Activated CD4-positive, alpha-beta T cell treated with anti-CD3 and anti-CD28 coated beads for 4 hours (primary cell): ENCODE data around the gene LRRD1.
A peak's percentile ranks its signal among the peaks of the same experiment; 100 is the strongest.
"Not testable (repeated sequence)": the region's sequence is repeated elsewhere in the genome, so short reads cannot be mapped to it uniquely, and the experiment has no call there.

ENCODE experiments used
- DNase-seq, 2 donors: peaks; one replicate each; pipeline ENCODE4 v3.0.0-alpha.2; 2020

LRRD1 gene

DNA sequence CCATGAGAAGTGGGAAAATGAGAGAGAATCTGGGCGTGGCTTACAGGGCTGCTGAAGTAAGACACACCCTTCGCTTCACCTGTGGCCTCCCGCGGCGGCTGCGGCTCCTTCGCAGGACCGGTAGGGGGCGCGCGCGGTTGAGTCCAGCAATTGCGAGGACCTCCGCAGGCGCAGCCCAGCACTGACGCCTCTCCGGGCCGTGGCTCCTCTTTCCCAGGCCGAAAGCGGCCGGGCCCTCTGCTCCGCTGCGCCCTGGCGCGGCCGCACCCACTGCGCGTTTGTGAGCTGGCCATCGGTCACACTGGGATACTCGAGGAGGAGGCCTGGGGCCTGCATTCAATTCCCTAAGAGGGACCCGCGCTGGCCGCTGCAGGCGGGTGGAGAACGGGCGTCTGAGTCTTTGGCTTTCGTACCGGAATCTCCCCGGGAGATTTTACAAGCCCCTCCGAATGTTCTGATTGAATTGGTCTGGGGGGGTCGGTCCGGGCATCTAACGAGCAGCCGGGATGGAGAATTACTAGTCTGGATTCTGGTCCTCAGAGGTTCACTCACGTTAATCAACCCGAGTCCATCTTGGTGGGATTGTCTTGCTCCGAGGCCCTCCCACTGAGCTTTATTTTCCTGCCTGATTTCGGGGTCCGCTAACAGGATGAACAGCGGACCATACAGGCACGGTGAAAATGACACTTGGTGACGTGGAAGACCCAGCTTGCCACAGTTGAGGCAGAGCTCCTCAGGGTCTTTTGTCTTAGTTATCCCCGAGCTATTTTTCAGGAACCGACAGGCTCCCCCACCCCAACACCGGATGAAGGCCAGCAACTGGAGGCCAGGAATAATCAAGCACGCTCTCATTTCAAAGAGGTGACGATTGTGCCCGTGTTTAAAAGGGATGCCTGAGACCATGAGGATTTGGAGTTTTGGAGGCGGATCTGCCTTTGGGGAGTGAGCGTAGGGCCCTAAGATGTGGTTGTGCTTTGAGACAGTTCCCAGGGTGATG, at the start of gene LRRD1:
Gene LRRD1, minus strand, starts transcription at position 215 of the 997 bp plus-strand sequence. CDS start 13,940 bp downstream, outside the sequence.
- DNase-seq: peak; percentile 80 to 90

DNA sequence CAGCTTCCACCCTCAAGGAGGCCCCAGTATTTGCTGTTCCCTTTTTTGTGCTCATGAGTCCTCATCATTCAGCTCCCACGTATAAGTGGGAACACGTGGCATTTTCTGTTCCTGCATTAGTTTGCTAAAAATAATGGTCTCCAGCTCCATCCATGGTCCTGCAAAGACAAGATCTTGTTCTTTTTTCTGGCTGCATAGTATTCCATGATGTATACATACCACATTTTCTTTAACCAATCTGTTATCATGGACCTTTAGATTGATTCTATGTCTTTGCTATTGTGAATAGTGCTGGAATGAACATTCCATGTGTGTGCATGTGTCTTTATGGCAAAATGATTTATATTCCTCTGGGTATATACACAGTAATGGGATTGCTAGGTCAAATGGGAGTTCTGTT, 49.8 kb upstream of the LRRD1 start:
- no peak for DNase-seq

GRCh38 chr7:92228100-92228499, 49.2 kb upstream of the LRRD1 start:
- DNase-seq: no peak

DNA sequence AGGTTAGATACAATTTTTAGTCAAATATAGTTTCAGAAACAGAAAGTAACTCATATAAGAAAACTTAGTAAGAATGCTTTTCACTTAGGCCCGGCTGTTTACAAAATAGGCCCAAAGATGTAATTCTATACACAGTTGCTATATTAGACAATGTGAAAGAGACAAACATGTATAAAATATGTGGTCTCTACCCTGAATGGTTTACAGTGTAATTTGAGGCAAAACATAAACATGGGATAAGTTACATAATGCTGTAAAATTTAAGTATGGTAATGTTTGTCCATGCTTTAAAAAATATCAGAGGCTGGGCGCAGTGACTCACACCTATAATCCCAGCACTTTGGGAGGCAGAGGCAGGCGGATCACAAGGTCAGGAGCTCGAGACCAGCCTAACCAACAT, 48.0 kb upstream of the LRRD1 start:
- DNase-seq: no peak

DNA sequence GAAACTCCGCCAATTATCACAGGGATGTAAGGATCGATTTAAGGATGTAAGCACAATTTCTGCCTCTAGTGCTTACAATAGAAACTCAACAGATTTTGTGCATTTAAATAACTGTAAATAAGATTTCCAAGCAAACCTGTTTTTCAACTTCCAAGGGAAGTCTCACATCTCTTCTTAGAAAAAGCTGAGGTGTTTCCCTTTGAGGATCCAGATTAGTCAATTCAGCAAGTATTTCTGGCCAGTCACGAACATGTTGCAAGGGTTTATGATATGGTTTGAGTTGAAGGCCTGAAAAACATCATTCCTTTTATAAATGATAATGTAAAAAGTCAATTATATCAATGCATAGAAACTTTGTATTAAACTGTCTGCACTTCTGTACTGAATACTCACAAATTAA, 42.8 kb upstream of the LRRD1 start:
- DNase-seq: no peak

- DNase-seq: no peak
Observed at GRCh38 chr7:92206672-92207071, 27.7 kb upstream of the LRRD1 start.

- DNase-seq: no peak
Observed at GRCh38 chr7:92205987-92206386, 27.0 kb upstream of the LRRD1 start.

GRCh38 chr7:92200791-92201190, 21.8 kb upstream of the LRRD1 start:
- no peak for DNase-seq

- no peak for DNase-seq
Observed at GRCh38 chr7:92192326-92192725, 13.4 kb upstream of the LRRD1 start.

GRCh38 chr7:92189246-92189645, 10.3 kb upstream of the LRRD1 start:
- DNase-seq: not testable (repeated sequence)

DNA sequence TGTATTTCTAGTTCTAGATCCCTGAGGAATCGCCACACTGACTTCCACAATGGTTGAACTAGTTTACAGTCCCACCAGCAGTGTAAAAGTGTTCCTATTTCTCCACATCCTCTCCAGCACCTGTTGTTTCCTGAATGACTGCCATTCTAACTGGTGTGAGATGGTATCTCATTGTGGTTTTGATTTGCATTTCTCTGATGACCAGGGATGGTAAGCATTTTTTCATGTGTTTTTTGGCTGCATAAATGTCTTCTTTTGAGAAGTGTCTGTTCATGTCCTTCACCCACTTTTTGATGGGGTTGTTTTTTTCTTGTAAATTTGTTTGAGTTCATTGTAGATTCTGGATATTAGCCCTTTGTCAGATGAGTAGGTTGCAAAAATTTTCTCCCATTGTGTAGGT, 5.4 kb upstream of the LRRD1 start:
- not testable (repeated sequence) for DNase-seq

DNA sequence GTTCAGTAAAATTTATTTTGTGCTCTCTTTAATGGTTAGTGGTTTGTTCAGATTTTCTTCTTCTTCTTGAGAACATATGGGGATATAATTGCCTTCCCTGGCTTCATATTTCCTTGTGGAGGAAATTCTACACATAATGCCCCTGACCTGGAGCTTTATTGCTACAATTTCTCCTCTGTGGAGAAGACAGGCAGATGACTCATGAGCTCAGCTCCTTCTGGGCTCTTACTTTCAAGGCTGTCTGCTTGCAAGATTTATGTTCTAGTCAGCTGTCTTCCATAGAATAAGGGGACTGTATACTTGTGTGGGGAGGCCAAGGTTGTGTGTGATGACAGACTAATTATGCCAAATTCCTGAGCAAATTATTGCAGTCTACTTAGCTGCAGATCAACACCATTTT, 1.6 kb downstream of the LRRD1 start:
- DNase-seq: no peak

DNA sequence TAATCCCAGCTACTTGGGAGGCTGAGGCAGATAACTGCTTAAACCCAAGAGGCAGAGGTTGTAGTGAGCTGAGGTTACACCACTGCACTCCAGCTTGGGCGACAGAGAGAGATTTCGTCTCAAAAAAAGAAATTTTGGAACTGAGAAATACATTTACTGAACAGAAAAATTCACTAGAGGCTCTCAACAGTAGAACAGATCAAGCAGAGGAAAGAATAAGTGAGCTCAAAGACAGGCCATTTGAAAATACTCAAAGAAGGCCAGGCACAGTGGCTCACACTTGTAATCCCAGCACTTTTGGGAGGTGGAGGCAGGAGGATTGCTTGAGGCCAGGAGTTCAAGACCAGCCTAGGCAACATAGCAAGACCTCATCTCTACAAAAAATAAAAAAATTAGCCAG, 9.4 kb downstream of the LRRD1 start:
- DNase-seq: not testable (repeated sequence)

- DNase-seq: no peak
Observed at GRCh38 chr7:92161271-92161670, 17.7 kb downstream of the LRRD1 start.

- DNase-seq: no peak
Observed at GRCh38 chr7:92158660-92159575, 20.0 kb downstream of the LRRD1 start.

DNA sequence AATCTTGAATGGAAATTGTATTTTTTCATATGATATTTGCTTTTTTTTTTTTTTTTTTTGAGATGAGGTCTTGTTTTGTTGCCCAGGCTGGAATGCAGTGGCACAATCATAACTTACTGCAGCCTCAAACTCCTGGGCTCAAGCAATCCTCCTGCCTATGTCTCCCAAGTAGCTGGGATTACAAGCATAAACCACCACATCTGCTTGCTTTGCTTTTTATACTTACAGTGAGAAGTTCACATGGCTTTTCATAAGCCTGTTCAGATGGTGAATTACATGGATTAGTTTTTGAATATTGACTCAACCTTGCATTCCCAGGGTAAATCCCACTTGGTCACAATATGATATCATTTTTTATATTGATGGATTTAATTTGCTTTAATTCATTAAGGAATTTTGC, 22.0 kb downstream of the LRRD1 start:
- no peak for DNase-seq

DNA sequence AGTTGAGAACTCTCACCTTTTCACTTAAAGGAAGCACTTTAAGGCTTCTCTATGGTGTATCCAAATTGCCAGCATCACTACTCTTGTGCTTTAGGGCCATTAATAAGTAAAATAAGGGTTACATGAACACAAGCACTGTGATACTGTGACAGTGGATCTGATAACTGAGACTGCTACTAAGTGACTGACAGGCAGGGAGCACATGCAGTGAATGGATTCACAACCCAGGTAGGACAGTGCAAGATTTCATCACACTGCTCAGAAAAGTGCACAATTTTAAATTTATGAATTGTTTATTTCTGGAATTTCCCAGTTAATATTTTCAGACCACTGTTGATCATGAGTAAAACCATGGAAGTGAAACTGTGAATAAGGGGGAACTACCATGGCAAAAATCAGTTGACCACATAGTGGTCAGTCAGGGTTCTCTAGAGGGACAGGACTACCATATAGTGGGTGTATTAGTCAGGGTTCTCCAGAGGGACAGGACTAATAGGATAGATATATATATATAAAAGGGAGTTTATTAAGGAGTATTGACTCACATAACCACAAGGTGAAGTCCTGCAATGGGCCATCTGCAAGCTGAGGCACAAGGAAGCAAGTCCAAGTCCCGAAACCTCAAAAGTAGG, 23.7 kb downstream of the LRRD1 start:
- DNase-seq: no peak

DNA sequence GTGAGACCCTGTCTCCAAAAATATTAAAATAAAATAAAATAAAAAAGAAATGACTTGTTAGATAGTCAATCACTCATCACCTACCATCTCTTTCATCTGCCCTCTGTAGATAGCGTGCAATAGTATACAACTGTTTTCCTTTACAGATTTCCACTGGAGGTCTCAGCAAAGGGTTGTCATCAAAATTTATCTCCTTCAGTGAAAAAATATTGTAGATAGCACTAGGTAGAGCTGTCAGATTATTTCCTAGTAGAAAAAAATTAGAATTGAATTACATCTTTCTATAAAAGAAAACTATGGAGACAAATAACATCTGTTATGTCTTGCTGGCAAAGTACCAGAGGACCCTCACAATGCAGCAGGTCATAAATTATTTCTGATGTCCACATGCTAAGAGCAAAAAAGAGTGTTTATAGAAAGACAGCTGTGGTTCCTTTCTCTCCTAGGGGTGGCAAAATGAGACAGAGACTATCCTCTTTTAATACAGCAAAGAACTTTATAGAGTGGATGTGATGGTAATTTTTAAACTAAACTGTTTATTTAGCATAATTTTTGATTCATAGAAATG, 28.4 kb downstream of the LRRD1 start:
- DNase-seq: no peak

- DNase-seq: no peak
Observed at GRCh38 chr7:92149736-92150239, 29.2 kb downstream of the LRRD1 start.

- DNase-seq: not testable (repeated sequence)
Observed at GRCh38 chr7:92143192-92143880, 35.6 kb downstream of the LRRD1 start.

GRCh38 chr7:92142791-92143190, 36.2 kb downstream of the LRRD1 start:
- DNase-seq: not testable (repeated sequence)

DNA sequence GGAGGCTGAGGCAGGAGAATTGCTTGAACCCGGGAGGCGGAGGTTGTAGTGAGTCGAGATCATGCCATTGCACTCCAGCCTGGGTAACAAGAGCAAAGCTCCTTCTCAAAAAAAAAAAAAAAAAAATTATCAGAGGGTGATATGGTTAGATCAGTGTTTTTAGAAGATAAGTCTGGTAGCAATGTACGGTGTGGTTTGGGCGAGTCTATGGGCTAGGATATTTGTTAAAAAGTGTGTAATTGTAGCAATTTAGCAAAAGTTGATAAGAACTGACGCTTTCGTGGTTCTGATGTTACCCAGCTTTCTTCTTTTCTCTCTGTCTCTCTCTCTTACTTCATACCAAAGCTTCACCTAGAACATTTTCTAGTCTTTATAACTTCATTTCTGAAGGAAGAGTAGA, 37.8 kb downstream of the LRRD1 start:
- no peak for DNase-seq
